Cardiac fibroblast (primary cell): ENCODE data around the gene TMEM255B.

Experiments
- DNase-seq, 2 donors: peaks; one replicate each; pipeline versions ENCODE4 v3.0.0 to v3.0.0-alpha.2; 2010; ENCODE audit warnings: low read depth in 2 of 2
- H3K4me3 ChIP-seq, 2 donors: replicated peaks in 1 of 2; 1 replicate in 1 of 2; 2 replicates in 1 of 2; pipeline ENCODE4 v1.5.1; 2011; ENCODE audit warnings: low read depth in 2 of 2, low read length in 2 of 2, mild to moderate bottlenecking in 2 of 2, moderate library complexity in 1 of 2
- CTCF ChIP-seq: IDR thresholded peaks from one replicate; pipeline ENCODE4 v1.5.1; 2011; ENCODE audit warnings: low read depth, mild to moderate bottlenecking, low read length, inconsistent platforms

TMEM255B gene

GRCh38 chr13:113777311-113778260, 18.6 kb downstream of the TMEM255B start:
- DNase-seq, result peak in 1 of 2 donors; percentile 34
- H3K4me3 ChIP-seq, result no peak overlapping the region
- no peak for TF ChIP-seq CTCF

- H3K4me3 ChIP-seq, result no peak overlapping the region
- peak; percentile 9 for TF ChIP-seq CTCF
- DNase-seq, result no peak
Observed at GRCh38 chr13:113781571-113781970, 22.5 kb downstream of the TMEM255B start.

GRCh38 chr13:113782472-113782871, 23.4 kb downstream of the TMEM255B start:
- TF ChIP-seq CTCF, result no peak
- DNase-seq, result no peak
- H3K4me3 ChIP-seq, result no peak overlapping the region

GRCh38 chr13:113783200-113783881, 24.3 kb downstream of the TMEM255B start:
- DNase-seq, result no peak
- TF ChIP-seq CTCF, result no peak
- H3K4me3 ChIP-seq, result no peak overlapping the region

- no peak overlapping the region for H3K4me3 ChIP-seq
- no peak for TF ChIP-seq CTCF
- no peak for DNase-seq
Observed at GRCh38 chr13:113783966-113784644, 25.1 kb downstream of the TMEM255B start.

GRCh38 chr13:113784645-113785024, 25.6 kb downstream of the TMEM255B start:
- no peak overlapping the region for H3K4me3 ChIP-seq
- DNase-seq, result no peak
- no peak for TF ChIP-seq CTCF
